ENCODE results near the gene FAM171A1. TPM values are rescaled to one million over a fixed set of nuclear protein-coding genes. Genes with fewer than 3 reads are reported as not detected.

Gene FAM171A1
- total RNA-seq, 1 donor from 2014 or later: not detected

DNA sequence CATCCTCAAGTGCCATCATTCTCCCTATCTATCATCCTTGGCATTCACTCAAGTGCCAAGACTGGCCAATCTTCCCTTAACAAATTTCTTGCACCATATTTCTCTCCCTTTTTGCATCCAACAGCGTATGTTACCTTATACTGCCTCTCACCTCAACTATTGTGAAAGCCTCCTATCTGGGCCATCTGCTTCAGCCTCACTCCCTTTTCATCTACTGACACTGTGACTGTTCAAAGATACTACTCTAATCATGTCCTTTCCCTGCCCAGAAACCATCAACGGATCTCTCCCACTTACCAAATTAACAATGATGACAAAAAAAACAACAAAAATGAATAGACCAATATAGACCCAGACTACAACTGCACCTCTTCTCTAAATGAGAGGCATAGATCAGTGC is 112.0 kb downstream of the FAM171A1 start:
- peaks cover 5% of the 10 kb centered on the region for H3K27me3 Mint-ChIP-seq
- no peak for DNase-seq
- intact Hi-C loops (cut with micrococcal nuclease): no loop called here
- H3K27ac Mint-ChIP-seq: no peak overlapping the region
- ChIA-PET CTCF (no interaction called here), POLR2A (no interaction called here)
- no peaks in the 10 kb centered on the region for H3K9me3 Mint-ChIP-seq
- H3K4me3 Mint-ChIP-seq: no peak overlapping the region
- TF ChIP-seq, protein P1, sequence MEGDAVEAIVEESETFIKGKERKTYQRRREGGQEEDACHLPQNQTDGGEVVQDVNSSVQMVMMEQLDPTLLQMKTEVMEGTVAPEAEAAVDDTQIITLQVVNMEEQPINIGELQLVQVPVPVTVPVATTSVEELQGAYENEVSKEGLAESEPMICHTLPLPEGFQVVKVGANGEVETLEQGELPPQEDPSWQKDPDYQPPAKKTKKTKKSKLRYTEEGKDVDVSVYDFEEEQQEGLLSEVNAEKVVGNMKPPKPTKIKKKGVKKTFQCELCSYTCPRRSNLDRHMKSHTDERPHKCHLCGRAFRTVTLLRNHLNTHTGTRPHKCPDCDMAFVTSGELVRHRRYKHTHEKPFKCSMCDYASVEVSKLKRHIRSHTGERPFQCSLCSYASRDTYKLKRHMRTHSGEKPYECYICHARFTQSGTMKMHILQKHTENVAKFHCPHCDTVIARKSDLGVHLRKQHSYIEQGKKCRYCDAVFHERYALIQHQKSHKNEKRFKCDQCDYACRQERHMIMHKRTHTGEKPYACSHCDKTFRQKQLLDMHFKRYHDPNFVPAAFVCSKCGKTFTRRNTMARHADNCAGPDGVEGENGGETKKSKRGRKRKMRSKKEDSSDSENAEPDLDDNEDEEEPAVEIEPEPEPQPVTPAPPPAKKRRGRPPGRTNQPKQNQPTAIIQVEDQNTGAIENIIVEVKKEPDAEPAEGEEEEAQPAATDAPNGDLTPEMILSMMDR (IDR thresholded peaks at IDR 0.05): no peak
- peaks cover 7% of the 10 kb centered on the region for H3K4me1 Mint-ChIP-seq
- no peaks in the 10 kb centered on the region for H3K36me3 Mint-ChIP-seq (ENCODE audit: low read depth)
- ATAC-seq (ENCODE audit: low read depth): no peak

DNA sequence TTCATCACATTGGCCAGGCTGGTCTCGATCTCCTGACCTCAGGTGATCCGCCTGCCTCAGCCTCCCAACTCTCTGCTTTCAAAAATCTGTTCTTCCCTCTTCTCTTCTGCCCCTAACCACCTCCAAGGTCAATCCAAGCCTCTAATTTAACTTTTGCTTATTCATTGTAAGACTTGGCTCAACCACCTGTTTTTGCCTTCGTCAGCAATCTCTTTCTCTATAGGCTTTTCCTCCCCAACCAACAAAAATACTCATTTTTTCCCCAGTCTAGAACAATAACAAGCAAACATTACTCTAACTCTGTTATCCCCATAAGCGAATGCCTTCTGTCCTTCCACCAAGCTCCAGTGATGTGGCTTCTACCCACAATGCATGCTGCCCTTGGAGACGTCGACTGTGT is 112.8 kb downstream of the FAM171A1 start:
- H3K27ac Mint-ChIP-seq: no peak overlapping the region
- intact Hi-C loops (cut with micrococcal nuclease): no loop called here
- ChIA-PET CTCF (no interaction called here), POLR2A (no interaction called here)
- TF ChIP-seq, protein P1 (IDR thresholded peaks at IDR 0.05): no peak
- DNase-seq (no peak), ATAC-seq (ENCODE audit: low read depth) (no peak)
- no peaks in the 10 kb centered on the region for H3K9me3 Mint-ChIP-seq
- no peak overlapping the region for H3K4me3 Mint-ChIP-seq
- peaks cover 5% of the 10 kb centered on the region for H3K27me3 Mint-ChIP-seq
- H3K4me1 Mint-ChIP-seq: peaks cover 7% of the 10 kb centered on the region
- no peaks in the 10 kb centered on the region for H3K36me3 Mint-ChIP-seq (ENCODE audit: low read depth)

- DNase-seq (no peak), ATAC-seq (ENCODE audit: low read depth) (no peak)
- Mint-ChIP-seq H3K4me3 (no peak overlapping the region), H3K4me1 (peaks cover 7% of the 10 kb centered on the region), H3K27ac (no peak overlapping the region), H3K9me3 (no peaks in the 10 kb centered on the region), H3K27me3 (peaks cover 5% of the 10 kb centered on the region), H3K36me3 (ENCODE audit: low read depth) (no peaks in the 10 kb centered on the region)
- intact Hi-C loops (cut with micrococcal nuclease): no loop called here
- TF ChIP-seq, protein P1 (IDR thresholded peaks at IDR 0.05): no peak
- CTCF ChIA-PET: no interaction called here
- POLR2A ChIA-PET: no interaction called here
Measured at GRCh38 chr10:15255961-15256360, 115.1 kb downstream of the FAM171A1 start.

GRCh38 chr10:15254808-15255648 is 116.1 kb downstream of the FAM171A1 start:
- peaks cover 5% of the 10 kb centered on the region for H3K27me3 Mint-ChIP-seq
- ATAC-seq (ENCODE audit: low read depth) (no peak), DNase-seq (no peak)
- intact Hi-C loops (cut with micrococcal nuclease): no loop called here
- H3K4me1 Mint-ChIP-seq: peaks cover 7% of the 10 kb centered on the region
- CTCF ChIA-PET: no interaction called here
- H3K9me3 Mint-ChIP-seq: no peaks in the 10 kb centered on the region
- POLR2A ChIA-PET: interaction anchor here (1.1 kb wide), 1 partner anchor 86 kb away, joined by 3 read pairs; the partner anchor contains the start of gene NMT2
- H3K4me3 Mint-ChIP-seq: no peak overlapping the region
- no peaks in the 10 kb centered on the region for H3K36me3 Mint-ChIP-seq (ENCODE audit: low read depth)
- TF ChIP-seq, protein P1 (IDR thresholded peaks at IDR 0.05): no peak
- H3K27ac Mint-ChIP-seq: no peak overlapping the region

GRCh38 chr10:15253951-15254807 is 116.9 kb downstream of the FAM171A1 start:
- H3K4me1 Mint-ChIP-seq: peaks cover 7% of the 10 kb centered on the region
- TF ChIP-seq, protein P1 (IDR thresholded peaks at IDR 0.05): no peak
- peaks cover 5% of the 10 kb centered on the region for H3K27me3 Mint-ChIP-seq
- POLR2A ChIA-PET: interaction anchor here (1.1 kb wide), 1 partner anchor 85 kb away, joined by 3 read pairs; the partner anchor contains the start of gene NMT2
- intact Hi-C loops (cut with micrococcal nuclease): no loop called here
- H3K4me3 Mint-ChIP-seq: no peak overlapping the region
- no peaks in the 10 kb centered on the region for H3K9me3 Mint-ChIP-seq
- DNase-seq (no peak), ATAC-seq (ENCODE audit: low read depth) (no peak)
- H3K36me3 Mint-ChIP-seq (ENCODE audit: low read depth): no peaks in the 10 kb centered on the region
- CTCF ChIA-PET: no interaction called here
- no peak overlapping the region for H3K27ac Mint-ChIP-seq

All from activated B cell treated with CpG ODN at 0.5 μM for 24 hours (primary cell).